Loucy (cell line): ENCODE results near the gene CD34.

Source experiments
- H2AFZ ChIP-seq: fragments of 200-600 bp; sonication (generic); 2 replicates; pipeline ENCODE4 v1.6.0; 2016; ENCODE audit warnings: antibody characterized with exemption, mild to moderate bottlenecking, low read length, moderate library complexity
- H3F3A ChIP-seq: fragments of 200-600 bp; 2 replicates; pipeline ENCODE4 v1.6.0; 2016; ENCODE audit warnings: antibody characterized with exemption, low read depth, mild to moderate bottlenecking
- H3K27me3 ChIP-seq: fragments of 200-600 bp; sonication (generic); 2 replicates; pipeline ENCODE4 v1.6.1; 2014; ENCODE audit warnings: low read length, mild to moderate bottlenecking; ENCODE audit not compliant: insufficient read depth, poor library complexity, severe bottlenecking
- H3K36me3 ChIP-seq: fragments of 200-600 bp; sonication (generic); 2 replicates; pipeline ENCODE4 v1.6.1; 2016; ENCODE audit warnings: low read length; ENCODE audit not compliant: insufficient read depth
- H3K4me1 ChIP-seq: fragments of 200-600 bp; sonication (generic); 2 replicates; pipeline ENCODE4 v1.5.1; 2014; ENCODE audit warnings: low read length, mild to moderate bottlenecking; ENCODE audit not compliant: insufficient read depth, poor library complexity, severe bottlenecking
- H3K4me2 ChIP-seq: fragments of 200-600 bp; sonication (generic); 2 replicates; pipeline ENCODE4 v1.6.0; 2014; ENCODE audit warnings: antibody characterized with exemption, low read length, low read depth, mild to moderate bottlenecking; ENCODE audit not compliant: poor library complexity, severe bottlenecking
- H3K4me3 ChIP-seq: fragments of 200-600 bp; sonication (generic); 2 replicates; pipeline ENCODE4 v1.5.1; 2014; ENCODE audit warnings: low read length, mild to moderate bottlenecking, mixed read lengths; ENCODE audit not compliant: poor library complexity, severe bottlenecking
- H3K79me2 ChIP-seq: fragments of 200-600 bp; sonication (generic); 2 replicates; pipeline ENCODE4 v1.6.1; 2014; ENCODE audit warnings: low read length; ENCODE audit not compliant: insufficient read depth
- H3K9ac ChIP-seq: fragments of 200-600 bp; sonication (generic); 2 replicates; pipeline ENCODE4 v1.6.0; 2014; ENCODE audit warnings: mild to moderate bottlenecking, low read depth, low read length, moderate library complexity; ENCODE audit not compliant: poor library complexity, severe bottlenecking
- H3K9me2 ChIP-seq: fragments of 200-600 bp; sonication (generic); replicated peaks from 2 replicates; pipeline ENCODE4 v1.6.1; 2016; ENCODE audit warnings: low read depth, low read length, mixed read lengths
- H3K9me3 ChIP-seq: fragments of 200-600 bp; sonication (generic); 2 replicates; pipeline ENCODE4 v1.6.1; 2014; ENCODE audit warnings: mild to moderate bottlenecking, antibody characterized with exemption, low read length, low read depth; ENCODE audit not compliant: insufficient read depth
- H4K20me1 ChIP-seq: fragments of 200-600 bp; sonication (generic); 2 replicates; pipeline ENCODE4 v1.6.0; 2014; ENCODE audit warnings: antibody characterized with exemption, low read length, mild to moderate bottlenecking; ENCODE audit not compliant: insufficient read depth, poor library complexity, severe bottlenecking
- EZH2phosphoT487 ChIP-seq: fragments of 200-600 bp; IDR thresholded peaks from 2 replicates; pipeline ENCODE4 v1.6.1; 2018; ENCODE audit warnings: antibody characterized with exemption, mild to moderate bottlenecking, moderate library complexity, borderline replicate concordance
- TF ChIP-seq, protein P1 (sequence below): fragments of 200-600 bp; sonication (generic); conservative IDR thresholded peaks from 2 replicates; pipeline ENCODE4 v1.5.1; 2014; ENCODE audit warnings: mild to moderate bottlenecking, antibody characterized with exemption, low read length

CD34 gene

DNA sequence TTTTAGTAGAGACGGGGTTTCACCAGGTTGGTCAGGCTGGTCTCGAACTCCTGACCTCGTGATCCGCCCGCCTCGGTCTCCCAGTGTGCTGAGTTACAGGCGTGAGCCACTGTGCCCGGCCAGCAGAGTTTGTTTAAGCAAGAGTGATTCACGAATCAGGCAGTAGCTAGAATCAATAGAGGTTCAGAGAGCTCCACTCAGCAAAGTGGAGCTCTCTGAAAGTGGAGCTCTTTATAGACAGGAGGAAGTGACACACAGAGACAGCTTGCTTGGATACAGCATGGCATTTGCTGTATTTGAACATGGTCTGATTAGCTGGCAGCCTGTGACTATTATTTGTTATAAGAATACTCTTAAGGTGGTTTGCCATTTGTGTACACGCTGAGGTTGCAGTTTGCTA lies 27.1 kb upstream of the CD34 start:
- H3K9ac ChIP-seq = no peak overlapping the region
- no peaks in the 10 kb centered on the region for H3K9me2 ChIP-seq
- H3K79me2 ChIP-seq = no peaks in the 10 kb centered on the region
- no peak for TF ChIP-seq EZH2phosphoT487
- TF ChIP-seq, protein P1, sequence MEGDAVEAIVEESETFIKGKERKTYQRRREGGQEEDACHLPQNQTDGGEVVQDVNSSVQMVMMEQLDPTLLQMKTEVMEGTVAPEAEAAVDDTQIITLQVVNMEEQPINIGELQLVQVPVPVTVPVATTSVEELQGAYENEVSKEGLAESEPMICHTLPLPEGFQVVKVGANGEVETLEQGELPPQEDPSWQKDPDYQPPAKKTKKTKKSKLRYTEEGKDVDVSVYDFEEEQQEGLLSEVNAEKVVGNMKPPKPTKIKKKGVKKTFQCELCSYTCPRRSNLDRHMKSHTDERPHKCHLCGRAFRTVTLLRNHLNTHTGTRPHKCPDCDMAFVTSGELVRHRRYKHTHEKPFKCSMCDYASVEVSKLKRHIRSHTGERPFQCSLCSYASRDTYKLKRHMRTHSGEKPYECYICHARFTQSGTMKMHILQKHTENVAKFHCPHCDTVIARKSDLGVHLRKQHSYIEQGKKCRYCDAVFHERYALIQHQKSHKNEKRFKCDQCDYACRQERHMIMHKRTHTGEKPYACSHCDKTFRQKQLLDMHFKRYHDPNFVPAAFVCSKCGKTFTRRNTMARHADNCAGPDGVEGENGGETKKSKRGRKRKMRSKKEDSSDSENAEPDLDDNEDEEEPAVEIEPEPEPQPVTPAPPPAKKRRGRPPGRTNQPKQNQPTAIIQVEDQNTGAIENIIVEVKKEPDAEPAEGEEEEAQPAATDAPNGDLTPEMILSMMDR = no peak
- no peaks in the 10 kb centered on the region for H3K36me3 ChIP-seq
- H3K4me3 ChIP-seq = no peak overlapping the region
- peaks cover 6% of the 10 kb centered on the region for H3K4me1 ChIP-seq
- H2AFZ ChIP-seq = peak overlapping the region; percentile 24
- H3F3A ChIP-seq = no peaks in the 10 kb centered on the region
- H3K9me3 ChIP-seq = 0 out of 2 replicates have a peak, but pooled peaks cover 4% of the 10 kb centered on the region
- no peak overlapping the region for H3K4me2 ChIP-seq
- no peaks in the 10 kb centered on the region for H4K20me1 ChIP-seq
- H3K27me3 ChIP-seq = no peaks in the 10 kb centered on the region

DNA sequence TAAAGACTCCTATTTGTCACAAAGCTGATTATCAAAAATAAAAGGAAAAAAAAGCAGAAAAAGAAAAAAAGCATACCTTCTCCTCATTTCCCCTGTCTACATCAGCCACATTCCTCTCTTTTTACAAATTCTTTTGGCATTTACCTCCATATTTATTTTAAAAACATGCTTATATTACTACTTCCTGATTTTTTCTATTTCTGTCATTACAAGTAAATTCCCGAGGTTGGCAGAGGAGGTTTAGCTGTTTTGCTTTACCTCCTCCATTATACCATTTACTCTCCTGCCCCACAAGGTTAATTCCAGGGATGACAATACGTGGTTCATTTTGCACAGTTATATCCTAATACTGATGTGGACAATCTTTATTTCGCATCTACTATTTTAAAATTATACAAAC lies 26.3 kb upstream of the CD34 start:
- Histone ChIP-seq H3K9me2 (no peaks in the 10 kb centered on the region), H3K9me3 (0 out of 2 replicates have a peak, but pooled peaks cover 4% of the 10 kb centered on the region), H2AFZ (no peak overlapping the region), H3F3A (no peaks in the 10 kb centered on the region), H3K4me1 (peaks cover 6% of the 10 kb centered on the region), H3K4me3 (no peak overlapping the region), H3K36me3 (no peaks in the 10 kb centered on the region), H3K4me2 (no peak overlapping the region), H3K9ac (no peak overlapping the region), H4K20me1 (no peaks in the 10 kb centered on the region), H3K79me2 (no peaks in the 10 kb centered on the region), H3K27me3 (no peaks in the 10 kb centered on the region)
- TF ChIP-seq, protein P1 = no peak
- TF ChIP-seq EZH2phosphoT487 = no peak

DNA sequence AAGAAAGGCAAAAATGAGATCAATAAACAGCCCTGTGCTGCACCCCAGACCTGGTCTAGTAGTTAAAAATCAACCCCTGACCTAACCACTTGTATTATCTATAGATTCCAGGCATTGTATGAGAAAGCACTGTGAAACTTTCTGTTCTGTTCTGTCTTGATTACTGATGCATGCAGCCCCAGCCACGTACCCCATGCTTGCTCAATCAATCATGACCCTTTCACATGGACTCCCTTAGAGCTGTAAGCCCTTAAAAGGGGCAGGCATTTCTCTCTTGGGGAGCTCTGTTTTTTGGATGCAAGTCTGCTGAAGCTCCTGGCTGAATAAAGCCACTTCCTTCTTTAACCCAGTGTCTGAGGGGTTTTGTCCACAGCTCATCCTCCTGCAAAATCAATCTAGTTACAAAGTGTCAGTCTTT lies 24.2 kb upstream of the CD34 start:
- H3F3A ChIP-seq = no peaks in the 10 kb centered on the region

More for the DNA sequence above, 24.2 kb upstream of the CD34 start:
- no peaks in the 10 kb centered on the region for H3K9me2 ChIP-seq
- H3K9me3 ChIP-seq = peaks cover 10% of the 10 kb centered on the region; the same call in 1 of the 2 replicates
- H3K4me3 ChIP-seq = no peak overlapping the region
- no peaks in the 10 kb centered on the region for H3K27me3 ChIP-seq
- H3K4me2 ChIP-seq = no peak overlapping the region
- no peaks in the 10 kb centered on the region for H4K20me1 ChIP-seq
- no peak overlapping the region for H3K9ac ChIP-seq
- TF ChIP-seq EZH2phosphoT487 = no peak
- TF ChIP-seq, protein P1 = no peak
- no peaks in the 10 kb centered on the region for H3K36me3 ChIP-seq
- no peaks in the 10 kb centered on the region for H3K79me2 ChIP-seq
- H2AFZ ChIP-seq = no peak overlapping the region
- H3K4me1 ChIP-seq = peaks cover 6% of the 10 kb centered on the region
